ENCODE results near the gene SLC26A4. TPM values are rescaled to one million over a fixed set of nuclear protein-coding genes. Genes with fewer than 3 reads are reported as not detected.

SLC26A4 gene
- total and polyA plus RNA-seq, 2 donors from 2014 or later: 2.5 to 7.3 TPM

DNA sequence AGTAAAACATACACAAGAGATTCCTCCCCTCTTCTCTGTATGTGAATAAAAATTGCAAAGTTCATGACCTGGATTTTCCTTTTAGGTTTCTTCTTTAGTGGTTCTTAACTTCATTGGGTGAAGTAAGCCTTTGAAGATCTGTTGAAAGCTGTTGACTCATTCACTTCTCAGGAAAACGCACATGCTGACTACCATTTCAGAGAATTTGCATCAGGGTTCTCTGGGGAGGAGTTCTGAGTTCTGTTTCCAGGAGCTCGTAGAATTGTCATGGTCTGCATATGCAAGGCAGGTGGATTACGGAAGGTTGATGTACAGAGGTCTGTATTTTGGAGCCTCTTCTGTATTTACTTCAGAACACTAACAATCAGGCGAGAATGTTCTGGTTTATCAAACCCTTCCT, 962 bp upstream of the SLC26A4 start:
- FAIRE-seq (no peak), DNase-seq (no peak)
- Histone ChIP-seq H3K36me3 (ENCODE audit: control insufficient read depth in 2 of 3, insufficient read depth in 3 of 3, low read length in 3 of 3) (no peaks in the 10 kb centered on the region), H3K4me3 (ENCODE audit: low read length in 3 of 3) (no peak overlapping the region), H3K9me3 (ENCODE audit: control insufficient read depth in 2 of 3, insufficient read depth in 1 of 3, low read length in 3 of 3) (no peaks in the 10 kb centered on the region), H3K4me1 (ENCODE audit: control insufficient read depth in 2 of 3, insufficient read depth in 2 of 3, low read depth in 1 of 3, low read length in 3 of 3) (peaks cover 0 to 13% (median 0%) of the 10 kb centered on the region in 3 donors), H3K9ac (ENCODE audit: low read length in 3 of 3) (no peak overlapping the region), H3K27me3 (ENCODE audit: control insufficient read depth, insufficient read depth, low read length) (peaks cover 11% of the 10 kb centered on the region), H3K27ac (ENCODE audit: low read depth in 2 of 2, low read length in 2 of 2) (no peak overlapping the region)
- intact Hi-C loops (cut with DNase I): no loop called here
- TF ChIP-seq, protein P1, sequence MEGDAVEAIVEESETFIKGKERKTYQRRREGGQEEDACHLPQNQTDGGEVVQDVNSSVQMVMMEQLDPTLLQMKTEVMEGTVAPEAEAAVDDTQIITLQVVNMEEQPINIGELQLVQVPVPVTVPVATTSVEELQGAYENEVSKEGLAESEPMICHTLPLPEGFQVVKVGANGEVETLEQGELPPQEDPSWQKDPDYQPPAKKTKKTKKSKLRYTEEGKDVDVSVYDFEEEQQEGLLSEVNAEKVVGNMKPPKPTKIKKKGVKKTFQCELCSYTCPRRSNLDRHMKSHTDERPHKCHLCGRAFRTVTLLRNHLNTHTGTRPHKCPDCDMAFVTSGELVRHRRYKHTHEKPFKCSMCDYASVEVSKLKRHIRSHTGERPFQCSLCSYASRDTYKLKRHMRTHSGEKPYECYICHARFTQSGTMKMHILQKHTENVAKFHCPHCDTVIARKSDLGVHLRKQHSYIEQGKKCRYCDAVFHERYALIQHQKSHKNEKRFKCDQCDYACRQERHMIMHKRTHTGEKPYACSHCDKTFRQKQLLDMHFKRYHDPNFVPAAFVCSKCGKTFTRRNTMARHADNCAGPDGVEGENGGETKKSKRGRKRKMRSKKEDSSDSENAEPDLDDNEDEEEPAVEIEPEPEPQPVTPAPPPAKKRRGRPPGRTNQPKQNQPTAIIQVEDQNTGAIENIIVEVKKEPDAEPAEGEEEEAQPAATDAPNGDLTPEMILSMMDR (IDR thresholded peaks at IDR 0.05; ENCODE audit: borderline replicate concordance, extremely low read depth, insufficient read depth): no peak

DNA sequence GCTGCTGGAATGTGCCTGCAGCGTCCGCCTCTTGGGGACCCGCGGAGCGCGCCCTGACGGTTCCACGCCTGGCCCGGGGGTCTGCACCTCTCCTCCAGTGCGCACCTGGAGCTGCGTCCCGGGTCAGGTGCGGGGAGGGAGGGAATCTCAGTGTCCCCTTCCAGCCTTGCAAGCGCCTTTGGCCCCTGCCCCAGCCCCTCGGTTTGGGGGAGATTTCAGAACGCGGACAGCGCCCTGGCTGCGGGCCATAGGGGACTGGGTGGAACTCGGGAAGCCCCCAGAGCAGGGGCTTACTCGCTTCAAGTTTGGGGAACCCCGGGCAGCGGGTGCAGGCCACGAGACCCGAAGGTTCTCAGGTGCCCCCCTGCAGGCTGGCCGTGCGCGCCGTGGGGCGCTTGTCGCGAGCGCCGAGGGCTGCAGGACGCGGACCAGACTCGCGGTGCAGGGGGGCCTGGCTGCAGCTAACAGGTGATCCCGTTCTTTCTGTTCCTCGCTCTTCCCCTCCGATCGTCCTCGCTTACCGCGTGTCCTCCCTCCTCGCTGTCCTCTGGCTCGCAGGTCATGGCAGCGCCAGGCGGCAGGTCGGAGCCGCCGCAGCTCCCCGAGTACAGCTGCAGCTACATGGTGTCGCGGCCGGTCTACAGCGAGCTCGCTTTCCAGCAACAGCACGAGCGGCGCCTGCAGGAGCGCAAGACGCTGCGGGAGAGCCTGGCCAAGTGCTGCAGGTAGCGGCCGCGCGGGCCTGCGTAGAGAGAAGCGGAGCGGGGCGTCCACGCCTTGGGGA, 645 bp downstream of the SLC26A4 start:
- Histone ChIP-seq H3K9ac (ENCODE audit: low read length in 3 of 3) (no peak overlapping the region), H3K9me3 (ENCODE audit: control insufficient read depth in 2 of 3, insufficient read depth in 1 of 3, low read length in 3 of 3) (no peaks in the 10 kb centered on the region), H3K27me3 (ENCODE audit: control insufficient read depth, insufficient read depth, low read length) (peaks cover 11% of the 10 kb centered on the region), H3K4me1 (ENCODE audit: control insufficient read depth in 2 of 3, insufficient read depth in 2 of 3, low read depth in 1 of 3, low read length in 3 of 3) (peaks cover 0 to 13% (median 0%) of the 10 kb centered on the region in 3 donors), H3K36me3 (ENCODE audit: control insufficient read depth in 2 of 3, insufficient read depth in 3 of 3, low read length in 3 of 3) (no peaks in the 10 kb centered on the region), H3K4me3 (ENCODE audit: low read length in 3 of 3) (peak overlapping the region in 2 of 3 donors; percentile 69 to 70), H3K27ac (ENCODE audit: low read depth in 2 of 2, low read length in 2 of 2) (no peak overlapping the region)
- intact Hi-C loops (cut with DNase I): no loop called here
- DNase-seq (peak; percentile 56 to 83 (median 69)), FAIRE-seq (no peak)
- TF ChIP-seq, protein P1 (IDR thresholded peaks at IDR 0.05; ENCODE audit: borderline replicate concordance, extremely low read depth, insufficient read depth): no peak

DNA sequence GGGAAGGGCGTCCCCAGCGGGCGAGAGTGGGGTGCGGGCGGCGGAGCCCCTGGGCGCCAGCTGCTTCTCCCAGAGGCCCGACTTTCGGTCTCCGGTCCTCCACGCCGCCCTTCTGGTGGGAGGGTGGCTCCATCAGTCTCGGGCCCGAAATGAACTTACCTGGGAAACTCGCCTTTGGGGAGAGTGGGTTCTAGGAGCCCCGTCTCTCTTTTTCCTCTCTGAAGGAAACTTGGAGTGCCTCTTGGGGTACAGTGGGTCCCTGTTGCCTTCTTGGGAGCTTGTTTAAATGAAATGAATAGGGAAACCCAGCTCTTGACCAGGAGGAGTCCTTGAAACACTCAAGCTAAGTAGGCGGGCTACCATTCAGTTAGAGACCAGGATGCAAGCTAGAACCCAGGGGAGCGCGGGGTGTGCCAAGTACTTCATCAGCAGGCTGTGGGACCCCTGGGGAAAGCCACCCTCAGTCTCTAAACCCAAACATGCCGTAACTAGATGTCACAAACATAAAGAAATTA, 1.3 kb downstream of the SLC26A4 start:
- Histone ChIP-seq H3K36me3 (ENCODE audit: control insufficient read depth in 2 of 3, insufficient read depth in 3 of 3, low read length in 3 of 3) (no peaks in the 10 kb centered on the region), H3K4me3 (ENCODE audit: low read length in 3 of 3) (peak overlapping the region in 2 of 3 donors; percentile 69 to 70), H3K4me1 (ENCODE audit: control insufficient read depth in 2 of 3, insufficient read depth in 2 of 3, low read depth in 1 of 3, low read length in 3 of 3) (peaks cover 0 to 13% (median 0%) of the 10 kb centered on the region in 3 donors), H3K27ac (ENCODE audit: low read depth in 2 of 2, low read length in 2 of 2) (no peak overlapping the region), H3K9ac (ENCODE audit: low read length in 3 of 3) (no peak overlapping the region), H3K27me3 (ENCODE audit: control insufficient read depth, insufficient read depth, low read length) (peaks cover 11% of the 10 kb centered on the region), H3K9me3 (ENCODE audit: control insufficient read depth in 2 of 3, insufficient read depth in 1 of 3, low read length in 3 of 3) (no peaks in the 10 kb centered on the region)
- DNase-seq (no peak), FAIRE-seq (no peak)
- TF ChIP-seq, protein P1 (IDR thresholded peaks at IDR 0.05; ENCODE audit: borderline replicate concordance, extremely low read depth, insufficient read depth): no peak
- intact Hi-C loops (cut with DNase I): no loop called here

Measured in kidney (tissue), 14 donors.